NCI-H2171 treated with DMSO at 0.1 percent for 48 hours (cell line): ENCODE measurements around the gene SCAI.
"Not testable (repeated sequence)": the region's sequence is repeated elsewhere in the genome, so short reads cannot be mapped to it uniquely, and the experiment has no call there.

Experiments used
- DNase-seq: peaks from one replicate; lab custom pipeline; 2025; lab: John Stamatoyannopoulos, UW

Gene SCAI

DNA sequence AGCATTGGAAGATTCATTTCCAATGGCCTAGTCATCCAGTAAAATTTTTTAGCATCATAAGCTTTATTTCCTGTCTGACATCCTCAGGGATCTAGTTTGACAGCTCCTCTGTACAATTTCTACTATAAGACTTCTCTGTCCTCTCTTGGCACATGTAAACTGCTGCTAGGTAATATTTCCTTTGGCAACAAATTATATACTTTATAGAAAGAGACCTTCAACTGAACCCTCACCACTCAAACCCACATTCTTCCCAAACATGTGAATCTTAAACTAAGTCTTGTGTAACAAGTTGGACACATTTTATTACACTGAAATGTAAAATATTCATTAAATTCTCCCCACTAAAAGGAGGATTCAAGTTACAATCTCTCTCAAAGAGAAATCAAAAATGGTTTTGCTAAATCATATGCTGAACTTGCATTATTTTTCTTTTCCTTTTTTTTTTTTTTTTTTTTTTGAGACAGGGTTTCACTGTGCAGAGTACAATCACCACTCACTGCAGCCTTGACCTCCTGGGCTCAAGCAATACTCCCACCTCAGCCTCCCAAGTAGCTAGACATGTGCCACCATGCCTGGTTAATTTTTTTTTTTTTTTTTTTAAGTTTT lies 36.9 kb downstream of the SCAI start:
- DNase-seq, result no peak

DNA sequence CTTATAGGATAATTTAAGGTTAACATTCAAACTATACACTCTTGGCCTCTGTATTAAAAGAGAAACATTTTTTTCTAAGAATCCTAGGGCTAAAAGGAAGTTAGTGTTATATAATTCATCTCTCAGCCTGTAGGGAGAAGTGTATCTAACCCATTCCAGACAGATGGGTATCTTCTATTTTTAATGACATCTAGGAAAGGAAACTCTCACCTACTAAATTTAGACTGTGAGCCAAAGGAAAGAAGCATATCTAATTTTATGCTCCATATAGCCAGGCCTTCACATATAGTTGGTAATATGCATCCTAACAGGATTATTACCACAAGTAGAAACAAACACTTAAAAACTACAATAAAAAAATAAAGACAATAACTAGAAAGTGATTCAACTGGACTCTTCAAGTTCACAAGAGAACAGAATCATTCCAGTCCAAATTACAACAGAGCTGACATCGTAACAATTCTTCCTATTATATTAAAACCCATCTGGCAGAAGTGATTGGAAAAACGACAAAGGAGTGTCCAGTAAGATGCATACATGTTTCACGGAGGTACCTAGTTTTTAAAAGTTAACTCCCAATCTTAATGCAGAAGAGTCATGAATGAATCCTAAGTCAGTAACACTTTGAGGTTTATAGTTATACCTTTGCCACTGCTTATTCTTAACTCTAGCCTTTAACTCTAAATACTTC lies 39.4 kb downstream of the SCAI start:
- DNase-seq, result no peak

DNA sequence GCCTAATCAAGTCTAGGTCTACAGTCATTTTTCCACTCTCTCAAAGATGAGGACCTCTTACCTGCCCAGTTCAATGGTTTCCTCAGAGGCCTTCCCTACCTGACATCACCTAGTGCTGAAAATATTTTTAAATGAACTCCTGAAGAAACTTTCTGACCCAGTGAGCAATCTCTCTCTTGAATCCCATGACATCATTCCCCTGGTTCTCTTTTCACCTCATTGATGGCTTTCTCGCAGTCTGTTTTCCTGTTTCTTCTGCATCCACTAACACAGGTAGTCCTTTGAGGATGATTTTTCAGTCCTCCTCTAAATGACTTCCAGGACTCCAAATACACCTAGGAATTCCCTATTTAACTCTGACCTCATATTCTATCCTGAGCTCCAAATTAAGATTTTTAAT lies 40.3 kb downstream of the SCAI start:
- DNase-seq, result no peak

DNA sequence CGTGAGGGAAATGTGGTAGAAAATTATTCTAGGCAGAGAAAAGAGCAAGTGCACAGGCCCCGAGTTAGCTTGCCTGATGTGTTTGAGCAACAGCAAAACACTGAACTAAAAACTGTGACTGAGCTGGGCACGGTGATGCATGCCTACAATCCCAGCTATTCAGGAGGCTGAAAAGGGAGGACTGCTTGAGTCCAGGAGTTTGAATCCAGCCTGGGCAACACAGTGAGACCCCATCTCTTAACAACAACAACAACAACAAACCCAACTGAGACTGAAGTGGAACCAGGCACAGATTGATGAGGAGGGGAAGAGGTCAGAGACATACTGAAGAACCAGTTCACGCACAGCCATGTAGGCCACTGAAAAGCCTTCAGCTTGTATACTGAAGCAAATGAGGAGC lies 42.5 kb downstream of the SCAI start:
- no peak for DNase-seq

DNA sequence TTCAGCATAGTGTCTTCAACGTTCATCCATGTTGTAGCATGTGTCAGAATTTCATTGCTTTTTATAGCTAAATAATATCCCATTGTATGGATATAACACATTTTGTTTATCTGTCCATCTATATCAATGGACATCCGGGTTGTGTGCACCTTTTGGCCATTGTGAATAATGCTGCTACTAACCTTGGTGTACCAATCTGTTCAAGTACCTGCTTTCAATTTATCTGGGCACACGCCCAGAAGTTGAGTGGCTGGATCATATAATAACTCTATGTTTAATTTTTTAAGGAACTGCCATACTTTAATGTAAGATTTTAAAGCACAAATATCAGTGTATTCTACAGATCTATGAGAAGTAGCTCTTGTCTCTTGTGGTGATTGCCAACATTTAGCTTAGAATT lies 43.5 kb downstream of the SCAI start:
- DNase-seq, result no peak

DNA sequence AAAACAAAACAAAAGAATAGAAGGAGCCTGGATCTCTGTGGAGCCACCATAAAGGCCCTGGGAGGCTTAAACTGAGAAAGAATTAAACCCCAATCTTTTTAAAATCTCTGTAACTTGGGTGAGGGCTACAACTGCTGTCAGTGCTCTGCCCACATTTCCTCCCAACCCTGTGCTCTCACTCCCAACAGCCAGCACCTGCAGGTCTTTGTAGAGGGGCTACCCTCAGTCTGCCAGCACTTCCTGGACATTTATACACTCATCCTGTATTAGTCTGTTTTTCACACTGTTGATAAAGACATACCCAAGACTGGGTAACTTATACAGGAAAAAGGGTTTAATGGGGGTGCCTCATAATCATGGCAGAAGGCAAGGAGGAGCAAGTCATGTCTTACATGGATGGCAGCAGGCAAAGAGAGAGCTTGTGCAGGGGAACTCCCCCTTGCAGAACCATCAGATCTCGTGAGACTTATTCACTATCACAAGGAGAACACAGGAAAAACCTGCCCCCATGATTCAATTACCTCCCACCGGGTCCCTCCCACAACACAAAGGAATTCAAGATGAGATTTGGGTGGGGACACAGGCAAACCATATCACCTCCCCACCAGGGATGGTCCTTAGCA lies 47.4 kb downstream of the SCAI start:
- DNase-seq, result no peak

DNA sequence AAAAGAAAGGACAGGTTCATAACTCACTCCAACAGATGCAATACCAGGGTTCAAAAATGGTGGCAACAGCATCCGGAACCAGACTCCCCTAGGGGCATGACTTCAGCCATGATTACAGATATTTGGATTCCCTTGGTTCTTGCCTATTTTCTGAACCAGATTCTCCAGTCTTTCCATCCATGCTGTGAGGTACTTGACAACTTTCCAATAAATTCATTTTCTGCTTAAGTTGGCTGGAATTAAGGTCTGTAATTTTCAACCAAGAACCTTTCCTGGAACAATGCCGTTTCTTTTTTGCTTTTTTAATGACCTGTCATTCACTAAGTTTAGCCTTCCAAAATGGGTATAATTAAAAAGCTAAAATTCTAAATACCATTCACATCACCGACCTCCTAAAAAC lies 52.2 kb downstream of the SCAI start:
- no peak for DNase-seq

DNA sequence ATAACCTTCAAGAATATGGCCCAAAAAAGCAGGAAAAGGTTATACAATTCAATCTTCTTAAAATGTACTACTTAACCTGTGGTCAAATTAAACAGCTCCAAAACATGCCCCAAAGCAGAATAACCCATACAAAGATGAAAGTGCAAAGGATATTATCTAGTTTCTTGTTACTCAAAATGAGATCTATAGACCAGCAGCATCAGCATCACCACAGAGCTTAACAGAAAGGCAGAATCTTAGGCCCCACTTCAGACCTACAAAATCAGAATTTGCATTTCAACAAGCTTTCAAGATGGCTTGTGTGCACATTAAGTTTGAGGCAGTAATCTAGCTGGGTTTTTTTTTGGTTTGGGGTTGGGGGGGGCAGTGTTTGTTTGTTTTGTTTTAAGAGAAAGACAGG lies 54.0 kb downstream of the SCAI start:
- no peak for DNase-seq

DNA sequence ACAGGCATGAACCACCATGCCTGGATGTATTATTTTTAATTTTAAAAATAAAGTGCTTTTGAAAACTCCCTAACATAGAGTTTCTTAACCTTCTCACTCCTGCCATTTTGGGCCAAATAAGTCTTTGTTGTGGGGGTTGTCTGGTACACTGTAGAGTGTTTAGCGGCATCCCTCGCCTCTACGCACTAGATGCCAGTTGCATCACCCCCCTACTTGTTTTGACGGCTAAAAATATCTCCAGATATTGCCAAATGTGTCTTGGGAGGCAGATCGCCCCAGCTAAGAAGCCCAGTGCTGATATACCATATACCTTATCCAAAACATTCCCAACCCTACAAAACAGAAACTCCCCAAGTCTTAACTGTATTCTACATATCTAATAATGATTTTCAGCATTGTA lies 54.6 kb downstream of the SCAI start:
- DNase-seq, result no peak

DNA sequence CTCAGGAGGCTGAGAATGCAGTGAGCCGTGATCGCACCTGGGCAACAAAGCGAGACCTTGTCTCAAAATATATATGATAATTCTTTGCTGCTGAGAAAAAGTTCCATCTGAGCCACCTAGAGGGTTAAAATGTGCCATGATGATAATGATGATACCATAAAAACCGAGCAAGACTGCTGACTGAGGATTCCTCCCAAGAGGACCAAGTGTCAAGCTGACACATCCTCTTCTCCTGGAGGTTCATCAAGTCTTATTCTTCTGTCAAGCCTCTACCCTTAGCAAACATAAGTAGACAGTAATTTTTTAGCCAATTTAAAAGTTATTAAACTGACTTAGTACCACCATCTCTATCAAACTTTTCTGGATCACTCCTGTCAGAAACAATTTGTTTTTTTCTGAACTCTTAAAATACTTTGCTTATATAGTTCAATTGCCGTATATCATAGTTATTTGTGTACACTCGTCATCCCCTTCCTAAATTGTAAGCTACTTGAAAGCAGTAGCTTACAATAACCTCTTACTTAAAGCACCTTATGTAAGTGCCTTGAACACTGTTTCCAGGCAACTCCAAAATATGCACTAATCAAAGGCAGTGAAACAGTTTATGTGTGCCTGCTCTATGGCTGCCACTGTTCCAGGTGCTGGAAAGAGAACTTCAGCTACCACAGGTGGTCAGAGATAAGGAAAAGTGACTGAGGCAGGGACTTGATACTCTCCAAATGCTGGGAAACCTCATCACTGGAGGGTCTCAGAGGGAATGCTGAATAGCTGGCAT lies 57.4 kb downstream of the SCAI start:
- DNase-seq, result no peak

DNA sequence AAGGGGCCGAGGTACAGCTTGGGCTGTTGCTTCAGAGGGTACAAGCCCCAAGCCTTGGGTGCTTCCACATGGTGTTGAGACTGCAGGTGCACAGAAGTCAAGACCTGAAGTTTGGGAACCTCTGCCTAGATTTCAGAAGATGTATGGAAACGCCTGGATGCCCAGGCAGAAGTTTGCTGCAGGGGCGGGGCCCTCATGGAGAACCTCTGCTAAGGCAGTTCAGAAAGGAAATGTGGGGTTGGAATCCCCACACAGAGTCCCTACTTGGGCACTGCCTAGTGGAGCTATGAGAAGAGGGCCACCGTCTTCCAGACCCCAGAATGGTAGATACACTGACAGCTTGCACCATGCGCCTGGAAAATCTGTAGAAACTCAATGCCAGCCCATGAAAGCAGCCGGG lies 61.1 kb downstream of the SCAI start:
- DNase-seq, result not testable (repeated sequence)

DNA sequence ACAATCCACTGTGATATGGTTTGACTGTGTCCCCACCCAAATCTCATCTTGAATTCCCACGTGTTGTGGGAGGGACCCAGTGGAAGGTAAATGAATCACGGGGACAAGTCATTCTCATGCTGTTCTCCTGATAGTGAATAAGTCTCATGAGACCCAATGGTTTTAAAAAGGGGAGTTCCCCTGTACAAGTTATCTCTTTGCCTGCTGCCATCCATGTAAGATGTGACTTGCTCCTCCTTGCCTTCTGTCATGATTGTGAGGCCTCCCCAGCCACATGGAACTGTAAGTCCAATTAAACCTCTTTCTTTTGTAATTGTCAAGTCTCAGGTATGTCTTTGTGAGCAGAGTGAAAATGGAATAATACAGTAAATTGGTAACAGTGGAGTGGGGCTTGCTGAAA lies 62.5 kb downstream of the SCAI start:
- not testable (repeated sequence) for DNase-seq

DNA sequence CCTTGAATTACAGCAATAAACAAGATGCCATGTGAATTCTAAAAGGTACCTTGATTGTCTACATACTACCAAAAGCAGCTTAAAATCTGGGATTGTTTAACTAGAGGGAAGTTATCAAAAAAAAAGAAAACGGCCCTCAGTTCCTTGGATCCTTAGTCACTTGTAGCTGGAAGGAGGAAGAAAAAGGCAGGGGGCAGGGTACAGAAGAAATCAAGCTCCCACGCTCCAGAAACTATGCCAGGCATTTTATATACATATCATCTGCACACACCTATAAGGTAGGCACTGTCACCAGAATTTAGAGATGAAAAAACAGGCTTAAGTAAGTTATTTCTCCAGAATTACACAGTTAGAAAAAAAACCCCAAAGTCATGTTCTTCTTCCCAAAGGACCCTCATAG lies 63.4 kb downstream of the SCAI start:
- DNase-seq, result no peak

DNA sequence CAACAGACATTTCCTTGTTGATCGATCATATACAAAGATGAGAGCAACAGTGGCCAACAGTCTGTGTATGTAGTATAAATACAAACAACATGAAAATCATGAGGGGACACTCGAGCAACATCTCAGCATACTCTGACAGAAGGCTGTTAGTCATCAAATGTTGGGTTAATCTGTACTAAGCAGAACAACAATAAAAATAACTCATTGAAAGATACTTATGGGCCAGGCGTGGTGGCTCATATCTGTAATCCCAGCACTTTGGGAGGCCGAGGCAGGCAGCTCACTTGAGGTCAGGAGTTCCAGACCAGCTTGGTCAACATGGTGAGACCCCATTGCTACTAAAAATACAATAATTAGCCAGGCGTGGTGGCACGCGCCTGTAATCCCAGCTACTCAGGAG lies 67.3 kb downstream of the SCAI start:
- no peak for DNase-seq

DNA sequence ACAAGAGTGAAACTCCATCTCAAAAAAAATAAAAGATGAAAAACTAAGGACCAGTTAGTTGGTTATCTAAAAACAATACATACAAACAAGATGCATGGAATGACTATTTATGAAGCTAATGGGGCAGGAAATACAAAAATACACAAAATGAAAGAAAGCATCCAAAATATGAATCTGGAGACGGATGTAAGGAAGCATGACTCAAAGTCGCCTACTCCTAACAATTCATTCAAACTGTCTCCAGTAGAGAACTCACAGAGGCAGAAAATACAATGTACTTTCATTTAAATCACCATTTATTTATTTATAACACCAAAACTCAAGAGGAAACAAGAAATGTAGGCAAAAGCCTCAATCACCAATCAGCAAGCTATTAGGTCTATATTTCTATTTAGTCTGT lies 68.4 kb downstream of the SCAI start:
- DNase-seq, result no peak

DNA sequence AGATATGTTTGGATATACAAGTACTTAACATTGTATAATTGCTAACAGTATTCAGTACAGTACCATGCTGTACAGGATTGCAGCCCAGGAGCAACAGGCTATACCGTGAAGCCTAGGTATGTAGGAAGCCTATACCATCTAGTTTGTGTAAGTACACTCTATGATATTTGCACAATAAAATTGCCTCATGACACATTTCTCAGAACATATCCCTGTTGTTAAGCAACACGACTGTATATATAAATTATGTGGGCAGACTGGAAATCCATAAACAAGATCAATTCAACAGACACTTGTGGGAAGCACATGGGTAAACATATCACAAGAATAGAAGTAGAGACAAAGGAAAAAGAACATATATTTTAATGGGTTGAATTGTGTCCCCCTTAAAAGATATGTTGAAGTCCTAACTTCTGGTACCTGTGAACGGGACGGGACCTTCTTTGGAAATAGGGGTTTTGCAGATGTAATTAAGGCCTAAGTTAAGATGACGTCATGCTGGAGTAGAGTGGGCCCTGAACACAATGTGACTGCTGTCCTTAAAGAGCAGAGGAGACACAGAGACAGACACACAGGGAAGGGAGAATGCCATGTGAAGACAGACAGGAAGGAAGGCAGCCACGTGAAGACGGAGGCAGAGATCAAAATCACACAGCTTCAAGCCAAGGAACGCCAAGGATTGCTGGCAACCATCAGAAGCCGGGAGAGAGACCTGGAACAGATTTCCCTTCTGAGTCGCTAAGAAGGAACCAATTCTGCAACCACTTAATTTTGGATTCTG lies 76.3 kb downstream of the SCAI start:
- DNase-seq, result no peak

DNA sequence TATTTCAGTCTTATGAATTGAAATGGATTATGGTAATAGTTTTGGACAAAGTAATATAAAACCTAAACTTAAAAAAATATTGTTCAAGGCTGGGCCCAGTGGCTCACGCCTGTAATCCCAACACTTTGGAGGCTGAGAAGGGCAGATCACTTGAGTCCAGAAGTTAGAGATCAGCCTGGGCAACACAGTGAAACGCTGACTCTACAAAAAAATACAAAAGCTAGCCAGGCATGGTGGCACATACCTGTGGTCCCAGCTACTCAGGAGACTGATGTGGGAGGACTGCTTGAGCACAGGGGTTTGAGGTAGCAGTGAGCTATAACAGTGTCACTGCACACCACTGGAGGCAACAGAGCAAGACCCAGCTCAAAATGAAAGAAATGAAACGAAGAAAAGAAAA lies 81.9 kb downstream of the SCAI start:
- no peak for DNase-seq

DNA sequence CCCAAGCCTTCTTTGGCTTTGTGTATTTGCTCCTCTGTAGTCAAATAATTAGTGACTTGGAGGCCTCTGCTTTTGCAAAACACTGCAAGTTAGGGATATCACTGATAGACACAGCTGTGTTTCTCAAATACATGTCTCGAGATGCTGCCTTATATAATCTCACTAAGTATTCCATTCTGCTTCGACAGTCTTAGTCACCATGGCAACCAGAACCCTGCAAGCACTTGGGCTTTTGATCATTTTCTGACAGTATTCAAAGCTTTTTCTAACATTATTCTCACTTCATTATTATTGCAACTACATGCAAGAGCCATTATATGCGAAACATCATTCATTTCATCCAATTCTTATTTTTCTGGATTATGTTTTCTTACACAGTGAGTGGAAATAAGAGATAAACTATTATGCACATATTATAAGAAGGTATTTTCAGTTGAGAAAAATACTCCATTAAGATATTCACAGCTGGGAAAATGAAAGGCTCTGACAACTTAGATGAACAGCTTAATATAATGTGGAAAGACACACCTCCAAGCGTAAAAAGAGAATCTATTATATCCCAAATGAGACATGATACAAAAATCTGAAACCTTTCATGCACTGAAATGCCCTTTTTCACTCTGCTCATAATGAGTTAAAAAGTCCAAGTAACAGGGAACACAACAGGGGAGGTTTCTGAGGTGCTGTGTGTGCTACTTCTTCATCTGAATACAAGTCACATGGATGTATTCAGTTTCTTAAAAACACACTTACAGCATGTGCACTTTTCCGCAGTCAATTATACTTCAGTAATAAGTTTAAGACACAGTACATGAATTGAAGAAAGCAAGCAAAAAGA lies 93.9 kb downstream of the SCAI start:
- no peak for DNase-seq

DNA sequence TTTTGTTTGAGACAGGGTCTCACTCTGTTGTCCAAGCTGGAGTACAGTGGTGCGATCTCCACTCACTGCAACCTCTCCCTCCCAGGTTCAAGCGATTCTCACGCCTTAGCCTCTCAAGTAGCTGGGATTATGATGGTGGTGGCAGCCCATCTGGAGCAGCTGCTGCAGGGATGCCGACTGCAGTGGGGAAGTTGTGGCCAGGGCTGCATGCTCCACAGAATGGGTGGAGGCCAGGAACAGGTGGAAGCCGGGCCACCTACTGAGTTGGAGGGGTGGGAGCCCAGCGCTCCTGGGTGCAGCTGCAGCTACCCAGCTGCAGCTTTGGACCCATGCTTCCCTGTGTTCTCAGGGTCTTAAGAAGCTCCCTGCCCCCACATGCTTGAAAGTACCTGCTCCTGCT lies 99.7 kb downstream of the SCAI start:
- no peak for DNase-seq

DNA sequence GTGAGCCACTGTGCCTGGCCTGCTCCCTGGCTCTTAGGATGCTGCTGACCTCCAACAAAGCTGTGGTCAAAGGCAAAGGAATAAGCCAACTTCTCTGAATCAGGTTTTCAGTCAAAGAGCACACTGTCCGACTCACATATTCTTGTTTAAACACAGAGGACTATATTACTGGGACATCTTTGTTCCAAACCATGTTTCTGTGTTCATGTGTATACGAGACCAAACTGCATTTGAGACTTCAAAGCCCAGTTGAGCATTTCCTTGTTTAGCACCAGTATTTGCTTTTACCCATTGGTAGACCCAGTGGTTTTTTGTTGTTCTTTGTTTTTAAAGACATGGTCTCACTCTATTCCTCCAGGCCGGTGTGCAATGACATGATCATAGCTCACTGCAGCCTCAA lies 100.2 kb downstream of the SCAI start:
- DNase-seq, result no peak

DNA sequence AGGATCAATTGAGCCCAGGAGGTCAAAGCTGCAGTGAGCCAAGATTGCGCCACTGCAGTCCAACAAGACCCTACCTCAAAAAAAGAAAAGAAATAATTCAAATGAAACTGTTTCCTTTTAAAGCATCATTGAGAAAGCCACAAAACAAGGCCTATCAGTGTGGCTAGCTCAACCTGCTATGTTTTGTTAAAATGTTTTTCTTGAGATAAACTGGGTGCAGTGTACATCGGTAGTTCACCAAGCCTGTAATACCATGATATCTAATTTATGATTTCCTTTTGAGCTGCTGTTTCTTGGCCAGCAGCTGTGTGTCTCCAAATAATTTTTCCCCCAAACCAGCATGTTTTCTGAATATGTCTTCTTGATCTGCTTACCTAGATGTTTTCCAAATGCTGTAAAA lies 105.2 kb downstream of the SCAI start:
- DNase-seq, result no peak
